Stimulated activated CD4-positive, alpha-beta T cell treated with anti-CD3 and anti-CD28 coated beads, Interleukin-2, amount 100 ng/mL, for 4 hours (primary cell): ENCODE results near the gene FILIP1L.
A peak's percentile ranks its signal among the peaks of the same experiment; 100 is the strongest.
"Not testable (repeated sequence)": the region's sequence is repeated elsewhere in the genome, so short reads cannot be mapped to it uniquely, and the experiment has no call there.

Source experiments
- DNase-seq: peaks from one replicate; pipeline ENCODE4 v3.0.0-alpha.2; 2020; ENCODE audit warnings: low read depth

FILIP1L gene

DNA sequence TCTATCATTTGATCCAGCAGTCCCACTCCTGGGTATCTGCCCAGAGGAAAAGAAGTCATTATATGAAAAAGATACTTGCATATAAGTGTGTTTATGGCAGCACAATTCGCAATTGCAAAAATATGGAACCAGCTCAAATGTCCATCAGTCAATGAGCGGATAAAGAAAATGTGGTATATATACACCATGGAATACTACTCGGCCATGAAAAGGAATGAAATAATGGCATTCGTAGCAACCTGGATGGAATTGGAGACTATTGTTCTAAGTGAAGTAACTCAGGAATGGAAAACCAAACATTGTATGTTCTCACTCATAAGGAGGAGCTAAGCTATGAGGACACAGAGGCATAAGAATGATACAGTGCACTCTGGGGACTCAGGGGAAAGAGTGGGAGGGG, 272.4 kb downstream of the FILIP1L start:
- DNase-seq = not testable (repeated sequence)

- DNase-seq = no peak
Observed at GRCh38 chr3:99839613-99840012, 274.7 kb downstream of the FILIP1L start.

GRCh38 chr3:99838755-99839154, 275.5 kb downstream of the FILIP1L start:
- no peak for DNase-seq

DNA sequence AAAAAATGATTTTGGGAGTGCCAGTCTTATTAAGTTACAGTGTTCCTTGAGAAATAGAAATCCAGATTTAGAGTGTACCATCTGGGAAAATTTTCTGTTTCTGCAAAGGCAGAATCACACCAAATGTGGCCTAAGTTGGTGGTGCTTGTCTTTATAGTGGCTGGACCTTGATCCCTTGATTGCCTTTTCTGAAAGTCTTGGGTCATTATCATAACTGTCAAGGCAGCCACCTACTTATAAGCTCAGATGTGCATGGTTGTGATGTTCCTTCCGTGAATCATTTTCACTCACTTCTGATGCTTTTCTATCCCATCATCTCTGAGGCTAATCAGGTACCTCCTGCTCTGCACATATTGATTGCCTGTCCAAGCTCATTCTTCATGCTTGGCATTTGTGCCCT, 276.6 kb downstream of the FILIP1L start:
- no peak for DNase-seq

GRCh38 chr3:99836681-99837080, 277.6 kb downstream of the FILIP1L start:
- DNase-seq = no peak

DNA sequence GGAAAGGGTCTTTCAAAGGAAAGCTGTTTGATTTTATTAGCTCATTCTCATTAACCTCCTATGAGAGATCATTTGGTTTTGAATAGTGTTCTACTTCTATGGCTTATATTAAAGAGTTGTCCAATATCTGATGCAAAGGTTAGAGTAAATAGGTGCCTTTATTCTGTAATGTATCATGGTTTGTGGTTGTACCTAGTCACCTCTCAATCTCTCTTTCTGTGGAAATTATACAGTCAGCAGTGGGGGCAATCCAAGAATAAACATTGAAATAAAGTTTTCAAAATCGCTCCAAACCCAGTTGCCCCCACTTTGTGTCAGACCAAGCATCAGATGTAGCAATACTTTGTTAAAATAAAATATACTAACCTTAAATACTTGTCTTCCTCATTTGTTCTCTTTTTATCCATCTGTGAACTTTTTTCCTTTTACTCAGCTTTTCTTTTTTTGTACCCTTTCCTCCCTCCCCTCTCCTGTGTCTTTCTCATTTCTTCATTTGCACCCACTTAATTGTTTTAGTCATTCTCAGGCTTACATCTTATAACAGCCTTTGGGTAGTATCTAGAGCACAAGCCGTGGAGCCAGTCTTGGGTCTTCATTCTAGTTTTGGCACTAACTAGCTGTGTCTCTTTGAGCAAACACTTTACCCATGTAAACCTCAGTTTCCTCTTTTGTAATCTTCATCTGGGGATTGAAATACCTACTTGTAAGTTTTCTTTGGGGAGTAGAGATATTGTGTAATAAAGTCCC, 279.9 kb downstream of the FILIP1L start:
- DNase-seq = no peak

- no peak for DNase-seq
Observed at GRCh38 chr3:99833617-99834205, 280.6 kb downstream of the FILIP1L start.

- no peak for DNase-seq
Observed at GRCh38 chr3:99829844-99830243, 284.5 kb downstream of the FILIP1L start.

- no peak for DNase-seq
Observed at GRCh38 chr3:99825004-99825640, 289.2 kb downstream of the FILIP1L start.

- no peak for DNase-seq
Observed at GRCh38 chr3:99823723-99824711, 290.3 kb downstream of the FILIP1L start.

- DNase-seq = no peak
Observed at GRCh38 chr3:99818818-99819217, 295.5 kb downstream of the FILIP1L start.

- DNase-seq = peak; percentile 93
Observed at GRCh38 chr3:99817437-99818240, 296.7 kb downstream of the FILIP1L start, which contains the start of gene CMSS1. Gene CMSS1, plus strand, starts transcription at chr3:99817862.

DNA sequence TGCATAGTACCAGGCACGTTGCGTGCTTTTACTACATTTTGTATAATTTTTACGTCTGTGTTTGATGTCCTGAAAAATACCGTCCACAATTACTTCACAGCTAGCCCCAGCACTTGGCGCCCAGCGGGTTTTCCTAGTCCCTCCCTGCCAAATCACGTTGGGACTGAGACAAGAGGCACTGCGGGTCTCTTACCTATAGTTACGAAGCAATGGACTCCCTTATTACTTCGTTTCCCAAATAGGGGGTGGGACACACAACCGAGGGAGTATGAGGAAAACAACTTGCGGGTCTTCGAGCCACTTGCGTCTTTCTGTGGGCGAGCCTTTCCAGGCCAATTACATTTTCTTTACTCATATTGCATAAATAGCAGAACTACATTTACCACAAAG, 297.3 kb downstream of the FILIP1L start:
- DNase-seq = no peak

GRCh38 chr3:99810403-99810802, 303.9 kb downstream of the FILIP1L start:
- no peak for DNase-seq

DNA sequence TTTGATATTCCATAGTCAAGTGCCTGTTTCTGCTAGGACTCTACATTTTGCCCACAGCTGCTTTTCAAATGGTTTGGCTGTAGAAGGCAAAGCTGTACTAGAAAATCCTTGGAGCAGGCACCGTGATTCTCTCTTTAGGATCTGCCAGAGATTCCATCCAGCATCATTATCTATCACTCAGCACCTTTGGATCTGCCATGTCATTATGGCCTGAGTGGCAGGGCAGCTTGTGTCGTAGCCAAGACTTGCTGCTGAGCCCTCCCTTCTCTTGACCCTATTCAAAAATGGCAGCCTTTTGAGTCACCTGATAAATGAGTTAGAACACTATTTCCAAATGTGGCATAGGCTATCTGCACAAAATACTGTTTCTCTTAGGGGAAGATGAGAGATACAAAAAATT, 304.7 kb downstream of the FILIP1L start:
- DNase-seq = no peak

- DNase-seq = peak; percentile 20
Observed at GRCh38 chr3:99808163-99808794, 306.0 kb downstream of the FILIP1L start.

- no peak for DNase-seq
Observed at GRCh38 chr3:99805160-99805559, 309.1 kb downstream of the FILIP1L start.

DNA sequence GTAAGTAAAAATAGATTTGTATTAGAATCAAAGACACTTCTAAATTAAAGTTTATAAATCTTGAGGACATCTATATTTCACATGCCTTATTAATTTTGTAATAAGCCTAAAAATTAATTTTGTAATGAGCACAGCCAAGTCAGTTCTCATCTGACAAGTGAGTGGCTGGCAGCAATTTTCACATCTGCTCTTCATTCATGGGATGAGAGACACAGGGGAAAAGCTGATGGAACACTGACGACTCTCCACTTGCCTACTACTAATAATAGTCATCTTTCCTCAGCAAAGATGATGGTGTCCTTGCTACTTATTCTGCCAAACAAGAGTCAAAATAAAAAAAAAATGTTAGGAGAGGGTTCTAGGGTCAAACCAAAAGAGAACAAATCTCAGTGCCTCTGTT, 311.0 kb downstream of the FILIP1L start:
- no peak for DNase-seq

DNA sequence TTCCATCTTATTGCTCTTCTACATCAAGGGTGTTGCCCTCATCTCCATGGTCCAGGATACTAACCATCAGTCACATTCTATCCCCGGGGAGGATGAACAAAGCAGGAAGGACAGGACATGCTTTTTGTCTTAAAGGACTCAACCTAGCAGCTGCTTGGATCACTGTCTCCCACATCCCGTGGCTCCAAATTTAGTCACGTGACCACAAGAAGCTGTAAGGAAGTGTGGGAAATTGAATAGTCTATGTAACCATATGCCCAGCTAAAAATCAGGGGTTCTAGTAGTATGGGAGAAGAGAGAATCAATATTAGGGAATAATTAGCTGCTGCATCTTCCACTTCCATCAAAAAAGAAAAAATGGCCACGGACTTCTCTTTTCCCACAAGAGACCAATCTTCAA, 314.9 kb downstream of the FILIP1L start:
- DNase-seq = no peak

DNA sequence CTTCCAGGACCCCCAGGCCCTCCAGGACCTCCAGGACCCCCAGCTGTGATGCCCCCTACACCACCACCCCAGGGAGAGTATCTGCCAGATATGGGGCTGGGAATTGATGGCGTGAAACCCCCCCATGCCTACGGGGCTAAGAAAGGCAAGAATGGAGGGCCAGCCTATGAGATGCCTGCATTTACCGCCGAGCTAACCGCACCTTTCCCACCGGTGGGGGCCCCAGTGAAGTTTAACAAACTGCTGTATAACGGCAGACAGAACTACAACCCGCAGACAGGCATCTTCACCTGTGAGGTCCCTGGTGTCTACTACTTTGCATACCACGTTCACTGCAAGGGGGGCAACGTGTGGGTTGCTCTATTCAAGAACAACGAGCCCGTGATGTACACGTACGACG, 318.7 kb downstream of the FILIP1L start:
- no peak for DNase-seq

GRCh38 chr3:99794485-99794884, 319.8 kb downstream of the FILIP1L start:
- no peak for DNase-seq
